GM21619 (cell line): Measurements from ENCODE around the gene CCL16.
"Not testable (repeated sequence)": the region's sequence is repeated elsewhere in the genome, so short reads cannot be mapped to it uniquely, and the experiment has no call there.

Source experiments
- ATAC-seq: cut with Tn5 transposase; IDR thresholded peaks from one replicate; pipeline ENCODE4 v1.9.1; 2021; ENCODE audit not compliant: unreplicated experiment

Gene CCL16

GRCh38 chr17:35981246-35981645, at the start of gene CCL16:
Gene CCL16, minus strand, starts transcription at chr17:35981497. Its CDS starts 77 bp downstream, at chr17:35981420.
- no peak for ATAC-seq

GRCh38 chr17:36030956-36031355, 49.7 kb upstream of the CCL16 start:
- no peak for ATAC-seq

- ATAC-seq: no peak
Measured at GRCh38 chr17:36027761-36028160, 46.5 kb upstream of the CCL16 start.

- no peak for ATAC-seq
Measured at GRCh38 chr17:36024106-36024869, 43.0 kb upstream of the CCL16 start.

DNA sequence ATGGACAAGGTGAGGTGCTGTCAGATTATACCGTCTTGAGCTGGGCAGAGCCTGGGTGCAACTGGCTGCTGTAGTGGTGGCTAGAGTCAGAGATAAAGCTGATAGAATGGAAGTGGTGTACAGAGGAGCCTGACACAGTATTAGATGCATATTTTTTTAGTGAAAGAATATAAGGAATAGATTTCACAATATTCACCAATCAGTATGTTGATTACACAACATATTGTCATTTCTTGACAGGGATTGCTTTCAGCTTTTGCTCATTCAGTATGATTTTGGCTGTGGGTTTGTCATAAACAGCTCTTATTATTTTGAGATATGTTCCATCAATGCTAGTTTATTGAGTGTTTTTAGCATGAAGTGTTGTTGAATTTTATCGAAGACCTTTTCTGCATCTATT, 38.1 kb upstream of the CCL16 start:
- no peak for ATAC-seq

GRCh38 chr17:36017799-36018198, 36.5 kb upstream of the CCL16 start, which contains the start of gene CCL23:
Gene CCL23, minus strand, starts transcription at chr17:36017972. Its CDS starts 75 bp downstream, at chr17:36017897.
- ATAC-seq: no peak

DNA sequence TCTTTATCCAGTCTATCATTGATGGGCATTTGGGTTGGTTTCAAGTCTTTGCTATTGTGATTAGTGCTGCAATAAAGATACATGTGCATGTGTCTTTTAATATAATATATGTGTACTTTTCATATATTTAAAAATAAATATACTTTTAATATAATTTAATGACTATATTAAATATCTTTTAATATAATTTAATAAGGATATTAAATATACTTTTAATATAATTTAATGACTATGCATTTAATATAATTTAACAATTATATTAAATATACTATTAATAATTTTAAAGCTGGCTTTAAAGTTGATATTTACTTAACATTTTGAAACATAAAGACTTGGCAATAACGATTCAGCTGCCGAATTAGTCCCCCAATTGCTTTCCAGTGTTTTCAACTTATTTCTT, 35.3 kb upstream of the CCL16 start:
- no peak for ATAC-seq

DNA sequence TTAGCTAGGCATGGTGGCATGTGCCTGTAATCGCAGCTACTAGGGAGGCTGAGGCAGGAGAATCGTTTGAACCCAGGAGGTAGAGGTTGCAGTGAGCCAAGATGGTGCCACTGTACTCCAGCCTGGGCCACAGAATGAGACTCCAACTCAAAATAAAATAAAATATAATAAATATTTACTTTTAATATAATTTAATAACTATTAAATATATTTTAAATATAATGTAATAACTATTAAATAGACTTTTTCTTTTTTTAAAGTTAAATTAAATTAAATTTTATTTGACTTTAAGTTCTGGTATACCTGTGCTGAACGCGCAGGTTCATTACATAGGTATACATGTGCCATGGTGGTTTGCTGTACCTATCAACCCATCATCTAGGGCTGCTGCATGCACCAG, 34.6 kb upstream of the CCL16 start:
- ATAC-seq: not testable (repeated sequence)

DNA sequence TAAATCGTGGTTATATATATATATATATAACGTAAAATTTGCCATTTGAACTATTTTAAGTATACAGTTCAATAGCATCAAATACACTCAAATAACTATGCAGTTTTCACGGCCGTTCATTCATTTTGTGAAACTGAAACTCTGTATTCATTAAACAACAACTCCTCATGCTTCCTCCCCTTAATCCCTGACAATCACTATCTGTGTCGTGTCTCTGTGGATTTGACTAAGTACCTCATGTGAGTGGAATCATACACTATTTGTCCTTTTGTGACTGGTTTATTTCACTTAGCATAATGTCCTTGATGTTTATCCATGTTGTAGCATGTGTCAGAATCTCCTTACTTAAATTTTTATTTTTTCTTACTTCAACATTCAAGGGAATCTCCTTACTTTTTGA, 33.6 kb upstream of the CCL16 start:
- ATAC-seq: no peak

GRCh38 chr17:36011201-36011600, 29.9 kb upstream of the CCL16 start:
- no peak for ATAC-seq

DNA sequence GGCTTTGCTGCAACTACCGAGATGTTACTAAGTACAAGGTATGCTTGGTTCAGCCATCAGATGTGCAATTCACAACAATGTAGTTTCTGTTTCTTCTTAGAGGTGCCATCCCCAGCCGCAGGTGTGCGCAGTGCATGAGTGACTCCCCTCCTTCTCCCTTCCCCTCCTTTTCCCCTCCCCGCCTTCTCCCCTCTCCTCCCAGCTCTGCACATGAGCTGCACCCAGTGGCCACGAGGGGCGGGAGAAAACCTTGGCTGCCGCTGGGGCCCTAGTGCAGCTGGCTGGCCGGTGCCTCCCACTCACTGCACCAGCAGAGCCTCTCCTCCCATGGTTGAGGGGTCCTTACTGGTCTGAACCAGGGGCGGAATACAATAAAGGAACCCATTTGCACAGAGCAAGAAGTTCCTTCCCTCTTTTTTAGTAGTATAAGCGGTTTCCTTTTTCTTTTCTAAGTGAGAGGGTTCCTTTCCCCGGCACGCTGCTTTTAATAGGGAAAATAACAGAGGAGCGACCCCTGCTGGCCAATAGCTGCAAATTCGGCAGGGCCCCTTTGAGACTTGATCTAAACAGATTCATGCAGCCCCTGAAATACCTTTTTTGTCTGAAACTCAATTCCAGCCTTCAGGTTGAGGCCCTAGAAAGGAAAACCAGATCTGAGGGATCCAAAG, 27.8 kb upstream of the CCL16 start:
- no peak for ATAC-seq

DNA sequence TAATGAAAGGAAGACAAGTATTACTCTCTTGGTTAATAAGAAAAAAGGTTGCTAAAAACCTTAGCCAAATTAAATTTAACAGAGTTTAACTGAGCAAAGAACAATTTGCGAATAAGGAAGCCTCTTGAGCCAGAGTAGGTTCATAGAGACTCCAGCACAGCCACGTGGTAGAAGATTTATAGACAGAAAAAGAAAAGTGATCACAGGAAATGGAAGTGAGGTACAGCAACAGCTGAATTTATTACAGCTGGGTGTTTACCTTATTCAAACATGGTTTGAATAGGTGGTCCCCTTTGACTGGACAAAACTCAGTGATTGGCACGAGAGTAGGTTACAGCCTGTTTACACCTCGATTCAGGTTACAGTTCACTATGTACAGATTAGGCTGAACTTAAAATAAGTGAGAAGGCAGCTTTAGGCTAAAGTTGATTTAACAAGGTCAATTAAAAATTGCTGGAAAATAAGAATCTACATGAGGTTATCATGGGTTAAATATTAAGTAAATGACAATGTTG, 23.4 kb upstream of the CCL16 start:
- ATAC-seq: no peak

DNA sequence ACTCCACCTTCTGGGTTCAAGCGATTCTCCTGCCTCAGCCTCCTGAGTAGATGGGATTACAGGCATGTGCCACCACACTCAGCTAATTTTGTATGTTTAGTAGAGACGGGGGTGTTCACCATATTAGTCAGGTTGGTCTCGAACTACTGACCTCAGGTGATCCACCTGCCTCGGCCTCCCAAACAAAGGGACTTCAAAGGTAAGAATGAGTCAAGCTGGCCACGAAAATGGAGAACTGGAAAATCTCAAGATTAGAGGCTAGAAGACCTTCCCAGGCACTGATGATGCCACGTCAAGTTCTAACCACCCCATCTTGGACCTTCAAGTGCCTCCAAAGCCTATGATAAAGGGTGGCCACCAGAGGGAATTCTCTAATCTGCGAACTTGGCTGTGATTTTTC, 21.3 kb upstream of the CCL16 start:
- no peak for ATAC-seq

DNA sequence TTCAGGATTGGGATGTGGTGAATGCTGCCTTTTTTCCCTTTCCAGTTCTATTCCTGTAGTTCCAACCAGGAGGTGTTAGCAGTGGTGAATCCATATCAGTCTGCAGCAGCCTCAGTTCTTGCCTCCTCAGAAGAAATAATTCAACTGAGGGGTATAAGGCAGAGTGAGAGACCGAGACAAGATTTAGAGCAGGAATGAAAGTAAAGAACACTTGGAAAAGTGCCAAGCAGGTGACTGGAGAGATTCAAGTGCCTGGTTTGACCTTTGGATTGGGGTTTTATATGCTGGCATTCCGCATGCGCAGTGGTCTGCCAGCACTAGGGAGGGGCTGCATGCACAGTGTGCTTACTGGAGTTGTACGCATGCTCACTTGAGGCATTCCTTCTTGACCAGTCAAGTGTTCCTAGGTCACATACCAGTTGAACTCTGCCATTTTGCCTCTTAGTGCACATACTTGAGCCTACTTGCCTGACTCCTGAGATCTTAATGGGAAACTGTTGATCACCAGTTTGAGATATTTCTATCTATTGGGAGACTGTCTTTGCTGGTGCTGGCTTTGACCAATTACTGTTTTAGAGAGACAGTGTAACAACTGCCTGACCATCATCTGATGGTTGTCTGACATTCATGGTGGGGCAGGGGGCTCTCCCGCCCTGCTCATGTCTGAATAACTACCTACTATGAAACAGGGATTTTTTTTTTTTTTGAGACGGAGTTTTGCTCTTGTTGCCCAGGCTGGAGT, 20.7 kb upstream of the CCL16 start:
- no peak for ATAC-seq

GRCh38 chr17:36001110-36001771, 19.9 kb upstream of the CCL16 start, which contains the start of gene CCL15:
Gene CCL15, minus strand, starts transcription at chr17:36001553. Its CDS starts 61 bp downstream, at chr17:36001492.
- no peak for ATAC-seq

GRCh38 chr17:36000732-36001109, 19.4 kb upstream of the CCL16 start:
- ATAC-seq: no peak

DNA sequence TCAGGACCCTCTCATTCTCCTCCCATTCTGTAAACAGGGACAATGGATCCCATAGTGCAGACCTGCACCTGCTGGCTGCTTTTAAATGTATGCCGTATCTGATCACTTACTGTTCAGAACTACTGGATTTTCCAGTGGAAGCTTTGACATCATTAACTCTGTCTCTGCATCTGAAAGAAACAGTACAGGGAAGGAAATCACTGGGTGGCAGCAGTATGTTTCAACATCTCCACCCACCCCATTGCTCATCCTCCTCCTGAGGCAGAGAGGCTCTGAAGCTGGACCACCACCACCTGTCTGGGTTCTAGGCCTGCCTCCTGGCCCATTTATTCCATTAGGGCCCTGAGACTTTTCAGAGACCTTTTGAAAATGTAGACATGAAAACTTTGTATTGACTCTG, 17.5 kb upstream of the CCL16 start:
- ATAC-seq: no peak

- no peak for ATAC-seq
Measured at GRCh38 chr17:35998018-35998545, 16.8 kb upstream of the CCL16 start.

GRCh38 chr17:35995346-35995745, 14.0 kb upstream of the CCL16 start:
- not testable (repeated sequence) for ATAC-seq

- no peak for ATAC-seq
Measured at GRCh38 chr17:35991075-35991474, 9.8 kb upstream of the CCL16 start.

DNA sequence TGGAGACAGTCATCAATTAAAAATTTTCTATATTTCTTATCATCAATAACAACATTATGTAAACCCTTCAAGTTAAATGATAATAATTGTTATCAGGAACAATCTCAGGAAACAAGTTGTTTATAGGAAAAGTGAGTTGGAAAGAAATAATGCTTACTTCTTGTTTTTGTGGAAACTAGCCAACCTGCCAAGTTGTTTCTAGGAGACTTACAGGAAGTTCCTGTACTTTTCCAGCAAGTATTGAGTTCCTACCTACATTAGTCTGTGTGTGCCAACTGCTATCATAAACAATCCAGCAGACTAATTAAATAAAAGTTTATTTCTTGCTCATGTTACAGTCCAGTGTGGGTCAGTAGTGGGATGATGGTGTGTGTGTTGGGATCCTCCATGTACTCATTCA, 6.9 kb upstream of the CCL16 start:
- ATAC-seq: no peak
